ENCODE results near the gene RAG1.

GRCh38 chr11:36608491-36609199 lies 40.8 kb downstream of the RAG1 start:
- TF ChIP-seq YY1 (IDR thresholded peaks at IDR 0.05; ENCODE audit: insufficient read depth, insufficient read length) (no peak), ZNF274 (IDR thresholded peaks at IDR 0.05; ENCODE audit: low read depth, low read length) (no peak)

Data from NT2/D1 (cell line).